Testis (tissue), 3 donors: ENCODE measurements around the gene ADAMTS12. TPM values are rescaled to one million over a fixed set of nuclear protein-coding genes. Genes with fewer than 3 reads are reported as not detected.

Experiments
- DNase-seq: peaks from one replicate; pipeline ENCODE4 v3.0.0-alpha.2; 2019
- H3K27ac ChIP-seq, 2 donors: fragments of 200-600 bp; sonication (generic); one replicate each; pipeline ENCODE4 v1.5.1; 2019
- H3K27me3 ChIP-seq: fragments of 200-600 bp; sonication (generic); one replicate; pipeline ENCODE4 v1.5.1; 2019
- H3K36me3 ChIP-seq: fragments of 200-600 bp; sonication (generic); one replicate; pipeline ENCODE4 v1.5.1; 2017; ENCODE audit warnings: low read depth; ENCODE audit errors: missing control alignments
- H3K4me1 ChIP-seq: fragments of 200-600 bp; sonication (generic); one replicate; pipeline ENCODE4 v1.5.1; 2019
- H3K4me3 ChIP-seq, 2 donors: fragments of 200-600 bp; sonication (generic); one replicate each; pipeline ENCODE4 v1.5.1; 2017 to 2019
- H3K9me3 ChIP-seq: fragments of 200-600 bp; sonication (generic); one replicate; pipeline ENCODE4 v1.5.1; 2017
- CTCF ChIP-seq, 3 experiments: fragments of 450-650 bp in 2 of 3; fragments of 200-600 bp in 1 of 3; sonication (generic) in 1 of 3; IDR thresholded peaks; one replicate each; pipeline ENCODE4 v1.5.1; 2016 to 2019; ENCODE audit warnings: antibody characterized with exemption in 3 of 3, mild to moderate bottlenecking in 2 of 3, moderate library complexity in 1 of 3
- POLR2A ChIP-seq: fragments of 450-650 bp; IDR thresholded peaks from one replicate; pipeline ENCODE4 v1.6.1; 2017; ENCODE audit warnings: antibody characterized with exemption, mild to moderate bottlenecking, moderate library complexity
- WGBS, 2 donors: methylation state at CpG; one replicate each; pipeline ENCODE4 v1.1.5; 2018; 5-methylcytosine and 5-hydroxymethylcytosine counted together
- intact Hi-C: fragments of 100-400 bp; cut with DNase I; formaldehyde crosslinking; loops from one replicate; pipeline ENCODE4 v1.15.1; 2023; ENCODE audit warnings: low total_unique reads
- polyA plus RNA-seq: library from polyadenylated mRNA; stranded (reverse); fragments of 350-450 nt; fragmentation: Illumina TruSeq; extraction: RNeasy Lipid Tissue Mini Kit (QIAGEN cat#74804); gene quantifications from one replicate; pipeline ENCODE4 v1.2.3, GENCODE V29; 2014; ENCODE audit warnings: low read depth, low replicate concordance; ENCODE audit not compliant: insufficient read depth
- total RNA-seq, 2 donors: library from RNA; depleted of rRNA; stranded (reverse); fragments of >200 nt; gene quantifications; one replicate each; pipeline ENCODE4 v1.2.3, GENCODE V29; 2016

The ADAMTS12 gene
- total and polyA plus RNA-seq, 3 donors from 2014 or later: 4.9 to 9.3 (median 7.5) TPM

- Histone ChIP-seq H3K36me3 (no peaks in the 10 kb centered on the region), H3K9me3 (no peaks in the 10 kb centered on the region), H3K4me3 (no peak overlapping the region), H3K27ac (no peak overlapping the region), H3K27me3 (no peaks in the 10 kb centered on the region), H3K4me1 (no peaks in the 10 kb centered on the region)
- intact Hi-C loops: no loop called here
- 96 to 98% methylated on average over 2 of the region's 2 CpGs for WGBS, 2 donors
- no peak for DNase-seq
- TF ChIP-seq CTCF (IDR thresholded peaks at IDR 0.05): no peak
- TF ChIP-seq POLR2A: no peak
Observed at GRCh38 chr5:33477816-33478215, 414.0 kb downstream of the ADAMTS12 start.

- no peaks in the 10 kb centered on the region for H3K27me3 ChIP-seq
- no peak for DNase-seq
- H3K4me1 ChIP-seq: no peaks in the 10 kb centered on the region
- no peaks in the 10 kb centered on the region for H3K9me3 ChIP-seq
- 87 to 99% methylated on average over 2 to 3 of the region's 3 CpGs for WGBS, 2 donors
- intact Hi-C loops: no loop called here
- H3K36me3 ChIP-seq: no peaks in the 10 kb centered on the region
- H3K4me3 ChIP-seq: no peak overlapping the region
- no peak overlapping the region for H3K27ac ChIP-seq
- TF ChIP-seq CTCF (IDR thresholded peaks at IDR 0.05) (no peak), POLR2A (no peak)
Observed at GRCh38 chr5:33476992-33477391, 414.8 kb downstream of the ADAMTS12 start.

DNA sequence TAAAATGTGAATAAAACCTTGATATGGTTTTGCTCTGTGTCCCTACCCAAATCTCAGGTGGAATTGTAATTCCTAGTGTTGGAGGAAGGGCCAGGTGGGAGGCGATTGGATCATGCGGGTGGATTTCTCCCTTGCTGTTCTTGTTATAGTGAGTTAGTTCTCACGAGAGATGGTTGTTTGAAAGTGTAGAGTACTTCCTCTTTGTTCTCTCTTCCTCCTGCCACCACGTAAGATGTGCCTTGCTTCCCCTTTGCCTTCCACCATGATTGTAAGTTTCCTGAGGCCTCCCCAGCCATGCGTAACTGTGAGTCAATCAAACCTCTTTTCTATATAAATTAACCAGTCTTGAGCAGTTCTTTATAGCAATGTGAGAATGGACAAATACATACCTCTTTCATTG, 416.1 kb downstream of the ADAMTS12 start:
- Histone ChIP-seq H3K9me3 (no peaks in the 10 kb centered on the region), H3K27ac (no peak overlapping the region), H3K27me3 (no peaks in the 10 kb centered on the region), H3K4me3 (no peak overlapping the region), H3K36me3 (no peaks in the 10 kb centered on the region), H3K4me1 (no peaks in the 10 kb centered on the region)
- TF ChIP-seq POLR2A (no peak), CTCF (IDR thresholded peaks at IDR 0.05) (no peak)
- 92 to 95% methylated on average over 5 of the region's 5 CpGs for whole genome bisulfite sequencing, 2 donors
- intact Hi-C loops: no loop called here
- DNase-seq: no peak

GRCh38 chr5:33474931-33475499, 416.8 kb downstream of the ADAMTS12 start:
- intact Hi-C loops: no loop called here
- Histone ChIP-seq H3K36me3 (no peaks in the 10 kb centered on the region), H3K27me3 (no peaks in the 10 kb centered on the region), H3K9me3 (no peaks in the 10 kb centered on the region), H3K4me1 (no peaks in the 10 kb centered on the region), H3K27ac (no peak overlapping the region), H3K4me3 (no peak overlapping the region)
- WGBS, 2 donors: 90 to 98% methylated on average over 3 of the region's 3 CpGs
- TF ChIP-seq POLR2A (no peak), CTCF (IDR thresholded peaks at IDR 0.05) (no peak)
- no peak for DNase-seq

DNA sequence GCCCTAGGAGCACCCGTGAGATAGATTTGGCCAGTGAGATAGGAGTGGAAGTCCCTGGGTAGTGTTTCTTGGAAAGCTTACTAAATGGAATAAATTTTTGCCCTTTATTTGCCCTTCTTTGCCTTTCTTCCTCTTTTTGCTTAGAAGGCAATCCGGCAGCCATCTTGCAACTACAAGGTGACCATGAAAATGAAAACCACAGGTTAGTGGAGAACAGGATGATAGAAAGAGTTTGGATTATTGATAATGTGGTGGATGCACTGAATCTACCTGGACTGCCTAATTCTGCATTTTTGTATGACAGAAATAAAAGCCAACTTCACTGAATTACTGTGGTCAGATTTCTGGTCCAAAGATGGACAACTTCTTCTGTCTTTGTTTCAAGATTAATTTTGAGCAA, 417.8 kb downstream of the ADAMTS12 start:
- Histone ChIP-seq H3K27me3 (no peaks in the 10 kb centered on the region), H3K4me1 (no peaks in the 10 kb centered on the region), H3K36me3 (no peaks in the 10 kb centered on the region), H3K4me3 (no peak overlapping the region), H3K27ac (no peak overlapping the region), H3K9me3 (no peaks in the 10 kb centered on the region)
- TF ChIP-seq CTCF (IDR thresholded peaks at IDR 0.05) (no peak), POLR2A (no peak)
- intact Hi-C loops: no loop called here
- WGBS, 2 donors: 83 to 85% methylated on average over 2 of the region's 2 CpGs
- DNase-seq: no peak
